DOHH2 (cell line): ENCODE data around the gene NFIL3.

Source experiments
- H3F3A ChIP-seq: fragments of 200-600 bp; sonication (generic), shearing (Covaris generic); 2 replicates; pipeline ENCODE4 v1.6.0; 2016; ENCODE audit warnings: antibody characterized with exemption, mild to moderate bottlenecking; ENCODE audit not compliant: control insufficient read depth, insufficient read depth
- H3K27ac ChIP-seq: fragments of 200-600 bp; sonication (generic); 2 replicates; pipeline ENCODE4 v1.5.1; 2014; ENCODE audit warnings: low read depth, mild to moderate bottlenecking, low read length, moderate library complexity
- H3K27me3 ChIP-seq: fragments of 200-600 bp; sonication (generic); 2 replicates; pipeline ENCODE4 v1.6.1; 2014; ENCODE audit warnings: mild to moderate bottlenecking, low read length, mixed read lengths; ENCODE audit not compliant: control insufficient read depth
- H3K36me3 ChIP-seq: fragments of 200-600 bp; sonication (generic); 2 replicates; pipeline ENCODE4 v1.6.1; 2014; ENCODE audit warnings: mild to moderate bottlenecking, low read length, moderate library complexity, mixed read lengths; ENCODE audit not compliant: control insufficient read depth
- H3K4me1 ChIP-seq: fragments of 200-600 bp; sonication (generic); 2 replicates; pipeline ENCODE4 v1.6.1; 2014; ENCODE audit warnings: mild to moderate bottlenecking, low read length, mixed read lengths; ENCODE audit not compliant: control insufficient read depth
- H3K4me2 ChIP-seq: fragments of 200-600 bp; sonication (generic); 2 replicates; pipeline ENCODE4 v1.6.0; 2014; ENCODE audit warnings: mild to moderate bottlenecking, low read length, moderate library complexity
- H3K4me3 ChIP-seq: fragments of 200-600 bp; sonication (generic); 2 replicates; pipeline ENCODE4 v1.5.1; 2014; ENCODE audit warnings: mild to moderate bottlenecking, low read length, mixed read lengths
- H3K79me2 ChIP-seq: fragments of 200-600 bp; sonication (generic); 2 replicates; pipeline ENCODE4 v1.6.1; 2014; ENCODE audit warnings: mild to moderate bottlenecking, low read length, mixed read lengths; ENCODE audit not compliant: control insufficient read depth
- H3K9me2 ChIP-seq: fragments of 200-600 bp; sonication (generic); replicated peaks from 2 replicates; pipeline ENCODE4 v1.6.1; 2014; ENCODE audit warnings: mild to moderate bottlenecking, low read length, mixed read lengths; ENCODE audit not compliant: control insufficient read depth
- H3K9me3 ChIP-seq: fragments of 200-600 bp; sonication (generic); 2 replicates; pipeline ENCODE4 v1.6.1; 2014; ENCODE audit warnings: antibody characterized with exemption, low read length, mixed read lengths; ENCODE audit not compliant: control insufficient read depth, insufficient read depth
- H4K20me1 ChIP-seq: fragments of 200-600 bp; sonication (generic); 2 replicates; pipeline ENCODE4 v1.6.0; 2014; ENCODE audit warnings: low read depth, mild to moderate bottlenecking, antibody characterized with exemption, low read length, moderate library complexity; ENCODE audit not compliant: control insufficient read depth, insufficient read depth
- EZH2phosphoT487 ChIP-seq: fragments of 200-600 bp; sonication (generic); IDR thresholded peaks from 2 replicates; pipeline ENCODE4 v1.6.1; 2017; ENCODE audit warnings: borderline replicate concordance, mild to moderate bottlenecking, antibody characterized with exemption, low read length, moderate library complexity, mixed read lengths
- TF ChIP-seq, protein P1 (sequence below): fragments of 200-600 bp; sonication (generic); IDR thresholded peaks from one replicate; pipeline ENCODE4 v1.5.1; 2014; ENCODE audit warnings: antibody characterized with exemption, mild to moderate bottlenecking, low read depth, low read length; ENCODE audit not compliant: poor library complexity, severe bottlenecking

Gene NFIL3

GRCh38 chr9:91403665-91404543 is 19.7 kb downstream of the NFIL3 start:
- Histone ChIP-seq H3K79me2 (no peaks in the 10 kb centered on the region), H3K9me3 (no peaks in the 10 kb centered on the region), H3K4me3 (no peak overlapping the region), H4K20me1 (no peaks in the 10 kb centered on the region), H3K4me1 (no peaks in the 10 kb centered on the region), H3K27me3 (no peaks in the 10 kb centered on the region), H3K9me2 (no peaks in the 10 kb centered on the region), H3K4me2 (no peak overlapping the region), H3F3A (no peaks in the 10 kb centered on the region), H3K36me3 (no peaks in the 10 kb centered on the region), H3K27ac (no peak overlapping the region)
- no peak for TF ChIP-seq EZH2phosphoT487

GRCh38 chr9:91398926-91399325 is 24.7 kb downstream of the NFIL3 start:
- H3K4me3 ChIP-seq, result no peak overlapping the region
- H4K20me1 ChIP-seq, result no peaks in the 10 kb centered on the region
- no peaks in the 10 kb centered on the region for H3K4me1 ChIP-seq
- no peaks in the 10 kb centered on the region for H3K27me3 ChIP-seq
- no peaks in the 10 kb centered on the region for H3F3A ChIP-seq
- H3K36me3 ChIP-seq, result no peaks in the 10 kb centered on the region
- H3K27ac ChIP-seq, result no peak overlapping the region
- no peaks in the 10 kb centered on the region for H3K9me3 ChIP-seq
- H3K9me2 ChIP-seq, result no peaks in the 10 kb centered on the region
- no peaks in the 10 kb centered on the region for H3K79me2 ChIP-seq
- H3K4me2 ChIP-seq, result no peak overlapping the region
- no peak for TF ChIP-seq EZH2phosphoT487
- TF ChIP-seq, protein P1, sequence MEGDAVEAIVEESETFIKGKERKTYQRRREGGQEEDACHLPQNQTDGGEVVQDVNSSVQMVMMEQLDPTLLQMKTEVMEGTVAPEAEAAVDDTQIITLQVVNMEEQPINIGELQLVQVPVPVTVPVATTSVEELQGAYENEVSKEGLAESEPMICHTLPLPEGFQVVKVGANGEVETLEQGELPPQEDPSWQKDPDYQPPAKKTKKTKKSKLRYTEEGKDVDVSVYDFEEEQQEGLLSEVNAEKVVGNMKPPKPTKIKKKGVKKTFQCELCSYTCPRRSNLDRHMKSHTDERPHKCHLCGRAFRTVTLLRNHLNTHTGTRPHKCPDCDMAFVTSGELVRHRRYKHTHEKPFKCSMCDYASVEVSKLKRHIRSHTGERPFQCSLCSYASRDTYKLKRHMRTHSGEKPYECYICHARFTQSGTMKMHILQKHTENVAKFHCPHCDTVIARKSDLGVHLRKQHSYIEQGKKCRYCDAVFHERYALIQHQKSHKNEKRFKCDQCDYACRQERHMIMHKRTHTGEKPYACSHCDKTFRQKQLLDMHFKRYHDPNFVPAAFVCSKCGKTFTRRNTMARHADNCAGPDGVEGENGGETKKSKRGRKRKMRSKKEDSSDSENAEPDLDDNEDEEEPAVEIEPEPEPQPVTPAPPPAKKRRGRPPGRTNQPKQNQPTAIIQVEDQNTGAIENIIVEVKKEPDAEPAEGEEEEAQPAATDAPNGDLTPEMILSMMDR, result no peak

DNA sequence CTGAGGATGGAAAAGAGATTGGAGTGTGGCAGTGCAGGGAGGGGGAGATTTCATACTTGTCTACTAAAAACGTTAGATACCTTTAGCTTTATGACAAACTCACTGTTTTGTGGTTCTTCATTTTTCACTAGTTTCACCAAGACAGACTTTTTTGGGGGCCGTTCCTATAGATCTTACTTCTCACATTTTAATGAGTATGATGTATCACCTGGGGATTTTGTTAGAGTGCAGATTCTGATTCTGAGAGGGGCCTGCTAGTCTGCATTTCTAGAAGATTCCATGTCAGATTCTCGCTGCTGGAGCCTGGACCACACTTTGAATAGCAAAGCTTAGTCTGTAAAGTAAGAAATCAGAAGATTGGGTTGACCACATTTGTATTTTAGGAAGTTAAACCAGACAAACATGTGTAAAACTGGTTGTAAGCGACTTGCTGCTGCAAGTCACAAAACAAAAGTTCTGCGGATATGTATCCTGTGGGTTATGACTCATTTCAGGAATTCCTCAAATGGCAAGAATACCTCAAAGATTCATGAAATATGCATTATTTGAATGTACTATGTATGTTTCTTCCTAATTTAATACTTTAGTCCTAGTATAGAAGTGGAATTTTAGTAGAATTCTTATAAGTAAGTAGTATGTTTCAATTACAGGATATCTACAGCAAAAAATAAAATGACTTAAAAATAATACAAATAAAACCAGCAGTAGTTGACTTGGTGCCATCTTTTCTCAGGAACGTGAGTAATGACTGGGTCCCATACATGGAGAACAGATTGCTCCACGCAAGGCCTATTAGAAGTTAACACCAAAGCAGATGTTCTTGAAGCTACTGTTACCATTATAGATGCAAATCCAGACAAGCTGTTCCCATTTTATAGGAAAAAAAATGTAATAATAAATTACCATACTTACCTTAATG is 27.8 kb downstream of the NFIL3 start:
- H3K4me2 ChIP-seq, result no peak overlapping the region

More for the DNA sequence above, 27.8 kb downstream of the NFIL3 start:
- Histone ChIP-seq H3K9me2 (no peaks in the 10 kb centered on the region), H4K20me1 (no peaks in the 10 kb centered on the region), H3F3A (no peaks in the 10 kb centered on the region), H3K27me3 (no peaks in the 10 kb centered on the region), H3K27ac (no peak overlapping the region), H3K36me3 (no peaks in the 10 kb centered on the region), H3K9me3 (no peaks in the 10 kb centered on the region), H3K79me2 (no peaks in the 10 kb centered on the region), H3K4me1 (no peaks in the 10 kb centered on the region), H3K4me3 (no peak overlapping the region)
- TF ChIP-seq, protein P1, result no peak
- TF ChIP-seq EZH2phosphoT487, result no peak
